Measurements from ENCODE around the gene UMPS.

GRCh38 chr3:124774841-124775402 is 44.7 kb downstream of the UMPS start:
- TF ChIP-seq POLR2A (IDR thresholded peaks at IDR 0.05; ENCODE audit: low read length) (no peak), GATA1 (IDR thresholded peaks at IDR 0.05; ENCODE audit: low read depth, low read length) (no peak)
